GM21528 (cell line): ENCODE data around the gene ZNF32.
A peak's percentile ranks its signal among the peaks of the same experiment; 100 is the strongest.
"Not testable (repeated sequence)": the region's sequence is repeated elsewhere in the genome, so short reads cannot be mapped to it uniquely, and the experiment has no call there.

ENCODE experiments used
- ATAC-seq: cut with Tn5 transposase; IDR thresholded peaks from one replicate; pipeline ENCODE4 v1.9.1; 2021; ENCODE audit warnings: mild to moderate bottlenecking, moderate library complexity; ENCODE audit not compliant: unreplicated experiment, low FRiP score

Gene ZNF32

GRCh38 chr10:43644252-43644651, 4.4 kb downstream of the ZNF32 start:
- ATAC-seq: no peak

DNA sequence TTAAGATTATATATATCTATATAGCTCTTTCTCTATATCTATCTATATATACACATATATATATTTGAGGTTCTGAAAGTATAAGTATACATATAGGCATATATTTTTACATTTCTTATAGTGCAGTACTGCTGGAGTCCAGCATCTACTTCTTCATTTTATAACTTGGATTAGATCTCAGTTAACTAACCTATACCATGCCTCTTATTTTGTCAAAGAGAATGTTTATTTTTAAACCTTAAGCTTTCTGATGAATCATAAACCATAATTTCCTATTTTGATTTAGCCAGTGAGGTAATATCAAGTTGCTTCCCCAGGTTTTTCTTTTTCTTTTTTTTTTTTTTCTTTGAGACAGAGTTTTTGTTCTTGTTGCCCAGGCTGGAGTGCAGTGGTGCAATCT, 8.1 kb downstream of the ZNF32 start:
- no peak for ATAC-seq

- not testable (repeated sequence) for ATAC-seq
These were observed 12.9 kb downstream of the ZNF32 start for GRCh38 chr10:43635816-43636215.

GRCh38 chr10:43628956-43629355, 19.7 kb downstream of the ZNF32 start:
- no peak for ATAC-seq

DNA sequence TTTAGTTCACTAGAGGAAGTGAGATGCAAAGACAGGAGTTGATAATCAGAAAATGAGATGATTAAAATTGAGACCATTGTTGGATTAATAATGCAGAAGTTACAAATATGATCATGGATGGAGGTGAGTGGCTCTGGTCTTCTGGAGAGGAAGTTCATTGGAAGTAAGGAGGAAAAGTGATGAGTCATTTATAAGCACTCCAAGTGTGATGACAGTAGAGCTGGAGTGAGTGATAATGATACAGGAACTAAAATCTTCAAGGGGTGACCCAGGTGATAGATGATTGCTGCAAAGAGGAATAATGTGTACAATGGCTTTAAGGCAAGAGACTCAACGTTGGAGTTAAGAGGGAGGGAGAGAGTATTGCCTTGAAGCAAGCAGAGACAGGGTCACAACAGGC, 20.7 kb downstream of the ZNF32 start:
- ATAC-seq: no peak

- ATAC-seq: no peak
These were observed 25.3 kb downstream of the ZNF32 start for GRCh38 chr10:43623351-43623750.

DNA sequence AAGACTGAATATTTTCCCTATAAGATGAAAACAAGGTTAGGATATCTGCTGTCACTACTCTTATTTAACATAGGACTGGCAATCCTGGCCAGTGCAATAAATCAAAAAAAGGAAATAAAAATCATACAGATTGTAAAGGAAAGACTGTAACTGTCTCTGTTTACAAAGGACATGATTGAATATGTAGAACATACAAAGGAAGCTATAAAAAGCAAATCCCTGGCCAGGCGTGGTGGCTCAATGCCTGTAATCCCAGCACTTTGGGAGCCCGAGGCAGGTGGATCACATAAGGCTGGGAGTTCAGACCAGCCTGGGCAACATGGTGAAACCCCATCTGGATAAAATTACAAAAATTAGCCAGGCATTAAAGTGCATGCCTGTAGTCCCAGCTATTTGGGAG, 26.6 kb downstream of the ZNF32 start:
- no peak for ATAC-seq

GRCh38 chr10:43619368-43619767, 29.3 kb downstream of the ZNF32 start:
- ATAC-seq: no peak

GRCh38 chr10:43616697-43617370, 31.8 kb downstream of the ZNF32 start:
- ATAC-seq: no peak

DNA sequence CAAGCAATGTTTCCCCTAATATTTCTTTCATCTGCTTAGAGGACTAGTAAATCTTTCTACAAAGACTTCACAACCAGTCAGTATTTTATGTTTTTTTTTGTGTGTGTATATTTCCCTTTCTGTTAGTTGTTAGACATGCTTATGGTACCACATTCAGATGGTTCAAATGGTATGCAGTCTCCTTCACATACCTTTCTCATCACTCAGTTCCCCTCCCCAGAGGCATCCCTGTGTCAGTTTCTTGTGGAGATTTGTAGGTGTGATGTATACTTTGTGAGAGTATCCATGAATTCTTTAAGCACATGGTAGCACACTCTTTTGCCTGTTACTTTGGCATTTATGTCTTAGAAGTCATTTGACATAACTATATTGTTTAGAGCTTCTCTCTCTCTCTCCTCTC, 38.0 kb downstream of the ZNF32 start:
- no peak for ATAC-seq

DNA sequence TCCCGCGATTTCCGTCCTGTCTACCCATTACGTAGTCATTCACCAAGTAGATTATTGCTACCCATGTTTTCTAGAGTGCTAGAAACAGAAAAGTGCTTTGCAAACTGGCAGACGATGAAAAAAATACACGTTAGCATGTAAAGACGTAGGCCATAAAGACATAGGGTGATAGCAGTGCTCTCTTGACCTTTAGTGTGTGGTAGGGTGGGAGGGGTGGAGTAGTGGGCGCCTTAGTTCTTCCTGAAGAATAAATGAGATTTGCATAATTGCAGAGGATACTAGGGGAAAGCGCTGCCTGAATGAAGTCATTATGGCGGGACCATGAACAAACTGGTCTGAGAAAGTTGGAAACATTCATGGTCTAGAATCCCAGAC, 41.5 kb downstream of the ZNF32 start:
- ATAC-seq: no peak

DNA sequence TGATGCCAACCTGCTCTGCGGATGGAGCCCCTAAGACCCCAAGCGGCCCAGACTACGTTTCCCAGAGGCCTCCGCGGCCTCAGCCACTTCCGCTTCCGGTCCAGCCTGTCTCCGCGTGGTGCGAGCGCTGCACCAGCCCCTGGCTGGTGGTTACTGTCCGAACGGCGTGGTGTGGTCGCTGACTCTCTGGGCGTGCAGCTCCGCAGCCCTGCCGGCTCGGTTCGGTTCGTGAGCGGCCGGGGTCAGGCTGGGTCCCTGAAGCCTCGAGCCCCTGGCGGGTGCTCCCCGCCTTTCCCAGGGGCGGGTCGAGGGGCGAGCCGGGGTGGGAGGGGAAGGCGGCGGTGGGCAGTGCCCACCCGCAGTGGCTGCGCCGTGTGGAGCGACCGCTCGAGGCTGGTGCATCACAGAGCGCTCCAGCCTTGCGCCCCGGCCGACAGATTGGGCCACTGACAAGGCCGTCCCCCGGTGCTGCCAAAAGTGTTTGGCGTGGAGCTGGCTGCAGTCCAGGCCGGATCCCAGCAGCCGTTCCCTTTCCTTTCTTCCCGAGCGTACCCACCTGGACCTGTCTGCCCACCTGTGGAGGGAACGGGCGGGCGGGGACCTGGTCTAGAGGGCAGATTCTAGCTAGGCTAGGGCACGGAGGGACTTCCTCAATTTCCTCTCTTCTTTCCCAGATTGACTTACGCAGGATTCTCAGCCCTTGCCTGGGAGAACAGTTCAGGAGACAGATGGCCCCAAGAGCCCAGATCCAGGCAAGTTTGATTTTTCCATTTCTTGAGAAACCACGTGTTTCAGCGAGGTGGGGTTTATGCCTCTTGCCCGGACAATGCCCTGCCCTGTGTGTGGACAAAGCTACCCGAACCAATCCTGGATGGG, 42.1 kb downstream of the ZNF32 start, which contains the start of gene ZNF485:
TSS of gene ZNF485 (plus strand) at position 116 of the 876 bp plus-strand sequence. CDS start at position 729, 613 bp downstream.
- ATAC-seq: peak; percentile 99

GRCh38 chr10:43605850-43606322, 42.8 kb downstream of the ZNF32 start:
- ATAC-seq: peak; percentile 17

- not testable (repeated sequence) for ATAC-seq
These were observed 47.1 kb downstream of the ZNF32 start for GRCh38 chr10:43601576-43601975.

- no peak for ATAC-seq
These were observed 49.3 kb downstream of the ZNF32 start for GRCh38 chr10:43599333-43599732.

DNA sequence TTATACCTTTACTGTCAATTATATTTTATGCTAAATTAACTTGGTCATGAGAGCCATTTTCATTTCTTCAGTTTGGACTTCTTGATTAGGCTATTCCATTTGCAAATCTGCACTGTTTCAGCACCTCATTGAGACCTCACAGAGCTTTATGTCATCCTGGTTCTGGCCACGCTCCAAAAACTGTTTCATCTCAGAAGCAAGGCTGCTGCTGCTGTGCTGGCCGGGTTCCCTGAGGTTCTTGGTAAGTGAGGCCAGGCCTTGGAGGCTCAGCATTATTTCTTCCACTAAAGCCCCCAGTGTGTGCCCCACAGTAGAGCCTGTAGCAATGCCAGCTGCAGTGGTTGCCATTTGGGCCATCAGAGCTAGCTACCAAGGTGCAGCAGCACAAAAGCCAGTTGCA, 50.2 kb downstream of the ZNF32 start:
- ATAC-seq: no peak

DNA sequence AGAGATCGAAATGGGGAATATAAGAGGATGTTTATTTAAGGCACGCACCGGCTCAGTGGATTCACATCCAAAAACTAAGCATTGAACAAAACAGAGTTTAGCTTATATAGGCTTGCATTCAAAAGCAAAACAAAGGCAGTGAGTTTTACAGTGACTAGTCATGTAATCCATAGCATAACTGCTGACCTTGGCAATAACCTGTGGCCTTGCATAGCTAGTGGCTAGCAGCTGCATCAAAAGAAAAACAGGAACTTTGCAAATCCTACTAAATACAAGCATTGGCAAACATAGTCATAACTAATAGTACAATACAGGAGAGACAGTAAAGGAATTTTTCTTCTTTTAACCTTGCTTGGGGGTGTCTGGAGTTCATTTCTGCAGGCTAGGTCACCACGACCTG, 52.1 kb downstream of the ZNF32 start:
- ATAC-seq: no peak

DNA sequence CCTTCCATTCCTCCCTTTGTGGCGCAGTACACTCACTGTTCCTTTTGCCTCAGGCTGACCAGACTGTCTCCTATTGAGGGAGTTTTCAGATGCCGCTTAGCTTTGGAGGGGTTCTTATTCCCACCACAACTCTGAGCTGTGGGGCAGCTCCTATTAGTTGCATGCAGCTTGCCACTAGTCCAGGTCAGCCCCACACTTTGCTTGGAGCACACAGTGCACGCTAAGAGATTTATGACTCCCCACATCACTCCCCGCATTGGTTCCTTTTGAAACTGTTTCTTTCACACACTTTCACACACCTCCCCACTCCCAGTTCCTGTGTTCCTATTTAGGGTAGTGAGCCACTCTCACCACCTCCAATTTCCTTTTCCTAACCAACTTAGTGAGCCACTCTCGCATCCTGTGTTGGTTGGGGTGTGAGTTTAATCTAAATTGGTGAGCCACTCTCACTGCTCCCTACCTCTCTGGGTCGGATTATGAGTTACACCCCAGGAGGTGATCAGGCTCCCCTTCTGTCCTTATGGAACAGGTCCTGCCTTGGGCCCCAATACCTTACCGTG, 52.9 kb downstream of the ZNF32 start:
- peak; percentile 59 for ATAC-seq

- peak; percentile 94 for ATAC-seq
These were observed 53.6 kb downstream of the ZNF32 start for GRCh38 chr10:43594944-43595589.
